ENCODE results near the gene PRPS1L1. TPM values are rescaled to one million over a fixed set of nuclear protein-coding genes. Genes with fewer than 3 reads are reported as not detected.

PRPS1L1 gene
- total and polyA plus RNA-seq, 2 of the 8 experiments (the other 6 are each of a cell fraction or from before 2014, with no cell fraction given), result not detected

Other genes starting within 250 kb of the PRPS1L1 start
- gene SNX13, start 87.4 kb downstream of the PRPS1L1 start, total RNA-seq (2021; fragmentation: NEBNext Ultra II Directional; extraction: Animal tissue kit (Norgen Biotek cat#: 25700)), result 27.0 and 27.4 TPM in 2 replicates
- gene SNX13, start 87.4 kb downstream of the PRPS1L1 start, polyA plus RNA-seq (2011; rRNA removed), result 5.5 and 7.7 TPM in 2 replicates